ENCODE measurements around the gene VIT.

GRCh38 chr2:36831185-36831584 is 134.7 kb downstream of the VIT start:
- TF ChIP-seq POLR2A (IDR thresholded peaks at IDR 0.05; ENCODE audit: low read depth, low read length) (no peak), PAX5 (IDR thresholded peaks at IDR 0.05; ENCODE audit: insufficient read depth, low read length, severe bottlenecking) (no peak), POLR2AphosphoS5 (IDR thresholded peaks at IDR 0.05; ENCODE audit: low read depth, low read length) (no peak), SPI1 (IDR thresholded peaks at IDR 0.05; ENCODE audit: low read depth, low read length) (no peak), POU2F2 (IDR thresholded peaks at IDR 0.05; ENCODE audit: low read depth, low read length) (no peak)

Measured in GM12891 (cell line).